Measurements from ENCODE around the gene MEIS2.

DNA sequence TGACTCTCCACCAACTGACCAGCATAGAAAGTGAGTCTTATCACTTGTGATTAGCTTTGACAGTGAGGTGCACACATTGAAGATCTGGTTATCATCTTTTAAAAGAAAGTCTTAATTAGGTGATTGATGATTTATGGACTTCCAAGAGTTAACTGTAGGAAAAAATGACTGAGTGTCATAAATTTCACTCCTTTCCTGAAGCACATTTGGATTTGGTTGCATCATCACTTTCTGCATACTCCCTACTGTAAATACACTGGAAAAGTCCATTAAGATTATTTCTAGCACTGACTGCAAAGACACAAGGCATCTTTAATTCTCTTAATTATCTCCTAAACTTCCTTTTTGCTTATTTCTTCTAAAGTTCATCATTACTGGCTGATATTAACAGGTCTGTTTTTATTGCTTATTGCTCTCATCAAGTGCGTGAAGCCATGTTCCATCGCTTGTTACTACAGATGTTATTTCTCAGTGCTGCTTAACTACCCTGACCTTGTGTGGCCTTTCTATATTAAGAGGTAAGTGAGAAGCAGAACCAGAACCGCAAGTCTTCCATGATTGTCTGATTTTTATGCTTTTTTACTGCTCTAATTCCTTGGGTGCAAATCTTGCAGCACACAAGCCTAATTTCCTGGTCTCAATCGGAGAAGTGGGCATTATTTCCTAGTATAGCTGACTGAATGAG is 153.2 kb downstream of the MEIS2 start:
- TF ChIP-seq, protein P1, sequence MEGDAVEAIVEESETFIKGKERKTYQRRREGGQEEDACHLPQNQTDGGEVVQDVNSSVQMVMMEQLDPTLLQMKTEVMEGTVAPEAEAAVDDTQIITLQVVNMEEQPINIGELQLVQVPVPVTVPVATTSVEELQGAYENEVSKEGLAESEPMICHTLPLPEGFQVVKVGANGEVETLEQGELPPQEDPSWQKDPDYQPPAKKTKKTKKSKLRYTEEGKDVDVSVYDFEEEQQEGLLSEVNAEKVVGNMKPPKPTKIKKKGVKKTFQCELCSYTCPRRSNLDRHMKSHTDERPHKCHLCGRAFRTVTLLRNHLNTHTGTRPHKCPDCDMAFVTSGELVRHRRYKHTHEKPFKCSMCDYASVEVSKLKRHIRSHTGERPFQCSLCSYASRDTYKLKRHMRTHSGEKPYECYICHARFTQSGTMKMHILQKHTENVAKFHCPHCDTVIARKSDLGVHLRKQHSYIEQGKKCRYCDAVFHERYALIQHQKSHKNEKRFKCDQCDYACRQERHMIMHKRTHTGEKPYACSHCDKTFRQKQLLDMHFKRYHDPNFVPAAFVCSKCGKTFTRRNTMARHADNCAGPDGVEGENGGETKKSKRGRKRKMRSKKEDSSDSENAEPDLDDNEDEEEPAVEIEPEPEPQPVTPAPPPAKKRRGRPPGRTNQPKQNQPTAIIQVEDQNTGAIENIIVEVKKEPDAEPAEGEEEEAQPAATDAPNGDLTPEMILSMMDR (IDR thresholded peaks at IDR 0.05) = no peak
- TF ChIP-seq POLR2AphosphoS5 (IDR thresholded peaks at IDR 0.05) = no peak
